ENCODE measurements around the gene SLC25A47. TPM values are rescaled to one million over a fixed set of nuclear protein-coding genes. Genes with fewer than 3 reads are reported as not detected.

Gene SLC25A47, protein sequence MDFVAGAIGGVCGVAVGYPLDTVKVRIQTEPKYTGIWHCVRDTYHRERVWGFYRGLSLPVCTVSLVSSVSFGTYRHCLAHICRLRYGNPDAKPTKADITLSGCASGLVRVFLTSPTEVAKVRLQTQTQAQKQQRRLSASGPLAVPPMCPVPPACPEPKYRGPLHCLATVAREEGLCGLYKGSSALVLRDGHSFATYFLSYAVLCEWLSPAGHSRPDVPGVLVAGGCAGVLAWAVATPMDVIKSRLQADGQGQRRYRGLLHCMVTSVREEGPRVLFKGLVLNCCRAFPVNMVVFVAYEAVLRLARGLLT
- total RNA-seq = not detected in 2 replicates

DNA sequence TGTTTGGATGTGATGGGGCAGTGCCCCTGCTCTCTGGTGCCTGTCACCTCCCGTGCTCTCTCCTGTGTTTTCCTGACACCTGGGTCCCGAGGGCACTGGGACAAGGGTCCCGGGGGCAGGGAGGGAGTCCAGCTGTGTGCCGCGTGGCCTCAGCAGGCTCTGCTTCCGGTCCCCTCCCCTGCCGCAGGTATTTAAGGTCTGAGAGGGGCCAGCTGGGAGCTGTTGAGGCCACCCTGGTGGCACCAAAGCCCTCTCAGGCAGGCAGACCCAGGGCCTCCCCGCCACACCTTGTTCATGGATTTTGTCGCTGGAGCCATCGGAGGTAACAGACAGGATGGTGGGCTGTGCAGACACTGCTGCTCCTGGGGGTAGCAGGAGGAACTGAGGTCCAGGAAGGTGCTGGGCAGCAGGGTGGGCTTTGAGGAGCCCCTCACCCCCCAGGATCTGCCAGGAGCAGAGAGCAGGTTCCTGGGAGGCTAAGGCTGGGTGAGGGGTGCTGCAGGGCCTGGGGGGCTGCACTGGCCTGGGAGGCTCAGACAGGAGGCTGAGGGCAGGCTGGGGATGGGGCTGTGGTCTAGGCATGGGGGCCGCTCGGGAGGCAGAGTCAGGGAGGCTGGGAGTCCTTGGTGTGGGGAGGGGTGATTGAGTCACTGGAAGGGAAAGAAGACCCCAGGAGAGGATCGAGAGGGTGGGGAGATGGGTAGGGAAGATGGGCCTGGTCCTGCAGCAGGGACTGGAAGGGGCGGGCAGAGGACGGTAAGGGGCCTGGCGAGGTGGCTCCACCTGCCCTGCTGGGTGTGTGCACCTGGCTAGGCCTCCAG, at the start of gene SLC25A47:
Gene SLC25A47 (plus strand): TSS at position 219 of the 821 bp plus-strand sequence. CDS start 76 bp downstream, at position 295.

DNA sequence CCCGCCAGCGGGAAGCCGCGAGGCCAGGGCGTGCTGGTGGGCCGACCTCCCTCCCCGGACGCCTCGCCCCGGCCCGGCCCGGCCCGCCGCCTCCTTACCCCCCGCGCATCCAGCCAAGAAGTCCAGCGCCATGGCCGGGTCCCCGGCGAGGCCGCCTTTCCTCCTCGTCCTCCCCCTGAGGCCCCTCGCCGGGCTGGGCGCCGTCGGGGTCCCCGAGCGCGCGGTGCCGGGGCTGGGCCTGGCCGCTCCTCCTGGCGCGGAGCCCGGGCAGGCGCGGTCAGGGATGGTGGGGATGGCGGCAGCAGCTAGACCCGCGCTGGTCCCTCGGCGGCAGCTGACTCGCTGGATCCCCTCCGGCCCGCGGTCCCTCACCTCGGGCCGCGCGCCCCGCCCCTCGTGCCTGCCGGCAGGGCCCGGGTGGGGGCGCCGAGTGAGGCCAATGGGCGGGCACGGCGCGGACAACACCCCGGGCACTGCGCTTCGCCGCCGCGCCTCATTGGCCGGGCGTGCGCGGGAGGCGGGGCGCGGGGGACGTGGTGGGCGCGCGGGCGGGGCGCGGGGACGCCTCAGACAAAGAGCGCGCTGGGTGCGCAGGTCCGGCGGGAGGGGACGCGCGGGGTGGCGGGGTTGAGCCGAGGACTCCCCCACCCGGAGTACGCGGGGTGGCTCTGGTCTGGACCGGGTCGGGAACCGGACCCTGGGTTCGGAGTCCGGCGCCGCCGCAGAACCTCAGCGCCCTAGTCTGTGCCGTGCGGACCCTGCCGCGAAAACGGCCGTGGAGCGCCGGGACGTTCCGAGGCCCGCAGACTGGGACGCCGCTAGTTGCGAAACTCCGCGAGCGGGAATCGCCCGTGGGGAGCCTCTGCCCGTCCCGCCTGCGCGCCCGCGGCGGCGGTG, 16.8 kb upstream of the SLC25A47 start, which contains the start of gene SLC25A29:
Gene SLC25A29 (minus strand): TSS at position 344 of the 897 bp plus-strand sequence. CDS start 212 bp downstream, at position 132.

DNA sequence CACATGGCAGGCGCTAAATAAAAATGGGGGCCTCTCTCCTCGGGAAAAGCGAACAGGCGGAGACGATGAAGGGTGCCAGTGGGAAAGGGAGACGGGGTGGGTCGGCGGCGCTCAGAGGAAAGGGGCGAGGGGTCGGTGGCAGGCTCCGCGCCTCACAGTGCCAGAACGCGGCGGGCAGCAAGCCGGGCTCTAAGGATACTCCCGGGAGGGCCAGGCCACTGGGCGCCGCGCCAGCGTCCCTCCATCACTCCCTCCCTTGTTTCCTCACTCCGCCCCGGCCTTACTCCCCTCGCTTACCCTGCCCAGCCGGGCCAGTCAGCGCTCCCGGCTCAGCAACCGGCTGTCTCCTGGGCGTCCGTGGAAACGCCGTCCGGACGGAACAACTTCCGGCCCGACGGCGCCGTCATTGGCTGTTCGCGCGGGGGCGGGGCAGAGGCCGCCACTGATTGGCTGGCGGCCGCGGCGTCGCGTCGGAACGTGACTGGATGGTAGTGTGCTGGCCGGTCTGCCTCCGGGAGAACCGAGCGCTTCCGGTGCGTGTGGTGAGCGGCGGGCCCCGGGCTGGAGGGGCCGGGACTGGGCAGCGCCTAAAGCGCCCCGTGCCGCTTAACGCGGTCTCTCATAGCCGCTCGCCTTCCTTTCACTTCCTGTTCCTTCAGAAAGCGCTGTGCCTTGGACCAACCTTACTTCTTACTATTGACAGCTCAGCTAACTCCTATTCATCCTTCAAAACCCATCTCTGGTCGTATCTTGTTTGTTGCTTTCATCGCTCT, 53.0 kb downstream of the SLC25A47 start, which contains the start of gene WDR25:
Gene WDR25 (plus strand): TSS at position 523 of the 773 bp plus-strand sequence.

Small RNA genes within 50 kb of the gene (small RNA-seq; reads per million reads assigned to genes)
- gene AL157871.3 (not detected), gene MIR345 (2.9 reads per million, percentile 82 among the genes with 10 or more reads in this experiment), gene RN7SL523P (not detected)

Other genes starting within 250 kb of the SLC25A47 start
- under 0.01 and 0.13 TPM in 2 replicates for gene DEGS2, start 163.7 kb upstream of the SLC25A47 start, total RNA-seq
- gene YY1, start 84.2 kb upstream of the SLC25A47 start, total RNA-seq = 46.3 and 47.6 TPM in 2 replicates
- 9.1 and 10.8 TPM in 2 replicates for gene SLC25A29, start 16.9 kb upstream of the SLC25A47 start, total RNA-seq
- 18.8 and 18.9 TPM in 2 replicates for gene WDR25, start 53.1 kb downstream of the SLC25A47 start, total RNA-seq